ENCODE data around the gene MKNK1.

MKNK1 gene

DNA sequence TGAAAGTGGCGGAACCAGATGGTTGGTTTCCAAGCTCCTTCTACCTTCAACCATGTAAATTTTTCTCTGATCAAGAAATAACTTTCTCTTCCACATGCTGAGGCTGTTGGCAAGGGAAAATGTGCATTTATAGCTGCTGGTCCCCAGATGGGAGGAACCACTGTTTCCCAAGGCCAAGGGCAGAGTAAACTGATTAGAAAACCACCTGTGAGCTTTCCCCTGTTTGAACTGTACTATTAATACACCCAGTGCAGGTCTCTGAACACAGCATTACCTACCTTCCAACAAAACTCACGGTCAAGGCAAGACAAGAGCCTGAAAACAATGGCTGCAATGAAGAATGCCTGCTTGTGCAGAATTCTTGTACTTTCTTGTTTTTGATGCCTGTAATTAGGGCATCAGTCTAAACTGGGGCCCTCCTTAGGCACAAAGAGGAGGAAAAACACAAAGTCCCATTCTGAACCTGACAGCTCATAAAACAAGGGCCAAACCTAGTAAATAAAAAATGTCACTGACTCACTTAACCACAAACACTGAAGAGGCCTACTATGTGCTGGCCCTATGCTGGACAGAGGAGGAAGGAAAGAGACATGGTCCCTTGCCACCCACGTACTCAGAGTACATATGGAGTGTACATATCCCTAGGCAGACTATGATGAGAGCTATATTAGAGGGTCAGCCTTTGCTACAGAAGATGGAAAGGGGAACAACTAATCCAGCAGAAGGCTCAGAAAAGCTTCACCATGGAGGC is 2.6 kb downstream of the MKNK1 start:
- Histone ChIP-seq H3K27ac (replicated peaks) (no peak overlapping the region), H3K4me3 (replicated peaks; ENCODE audit: insufficient read depth, low read length) (no peak overlapping the region), H3K27me3 (ENCODE audit: insufficient read depth, poor library complexity, severe bottlenecking) (no peaks in the 10 kb centered on the region)
- no peak for DNase-seq (ENCODE audit: low read depth in 1 of 2, low spot score in 1 of 2)
- TF ChIP-seq POLR2AphosphoS5 (IDR thresholded peaks at IDR 0.05; ENCODE audit: low read depth) = no peak
- no peak for TF ChIP-seq CTCF (IDR thresholded peaks at IDR 0.05; ENCODE audit: insufficient read depth, low read length)
- TF ChIP-seq, protein P1, sequence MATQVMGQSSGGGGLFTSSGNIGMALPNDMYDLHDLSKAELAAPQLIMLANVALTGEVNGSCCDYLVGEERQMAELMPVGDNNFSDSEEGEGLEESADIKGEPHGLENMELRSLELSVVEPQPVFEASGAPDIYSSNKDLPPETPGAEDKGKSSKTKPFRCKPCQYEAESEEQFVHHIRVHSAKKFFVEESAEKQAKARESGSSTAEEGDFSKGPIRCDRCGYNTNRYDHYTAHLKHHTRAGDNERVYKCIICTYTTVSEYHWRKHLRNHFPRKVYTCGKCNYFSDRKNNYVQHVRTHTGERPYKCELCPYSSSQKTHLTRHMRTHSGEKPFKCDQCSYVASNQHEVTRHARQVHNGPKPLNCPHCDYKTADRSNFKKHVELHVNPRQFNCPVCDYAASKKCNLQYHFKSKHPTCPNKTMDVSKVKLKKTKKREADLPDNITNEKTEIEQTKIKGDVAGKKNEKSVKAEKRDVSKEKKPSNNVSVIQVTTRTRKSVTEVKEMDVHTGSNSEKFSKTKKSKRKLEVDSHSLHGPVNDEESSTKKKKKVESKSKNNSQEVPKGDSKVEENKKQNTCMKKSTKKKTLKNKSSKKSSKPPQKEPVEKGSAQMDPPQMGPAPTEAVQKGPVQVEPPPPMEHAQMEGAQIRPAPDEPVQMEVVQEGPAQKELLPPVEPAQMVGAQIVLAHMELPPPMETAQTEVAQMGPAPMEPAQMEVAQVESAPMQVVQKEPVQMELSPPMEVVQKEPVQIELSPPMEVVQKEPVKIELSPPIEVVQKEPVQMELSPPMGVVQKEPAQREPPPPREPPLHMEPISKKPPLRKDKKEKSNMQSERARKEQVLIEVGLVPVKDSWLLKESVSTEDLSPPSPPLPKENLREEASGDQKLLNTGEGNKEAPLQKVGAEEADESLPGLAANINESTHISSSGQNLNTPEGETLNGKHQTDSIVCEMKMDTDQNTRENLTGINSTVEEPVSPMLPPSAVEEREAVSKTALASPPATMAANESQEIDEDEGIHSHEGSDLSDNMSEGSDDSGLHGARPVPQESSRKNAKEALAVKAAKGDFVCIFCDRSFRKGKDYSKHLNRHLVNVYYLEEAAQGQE (IDR thresholded peaks at IDR 0.05; ENCODE audit: insufficient replicate concordance, low read depth) = no peak
- no peak for TF ChIP-seq SPI1 (IDR thresholded peaks at IDR 0.05; ENCODE audit: borderline replicate concordance, low read depth)
- TF ChIP-seq GABPA (IDR thresholded peaks at IDR 0.05; ENCODE audit: low read depth) = no peak

GRCh38 chr1:46599059-46599970 is 4.8 kb downstream of the MKNK1 start:
- Histone ChIP-seq H3K27ac (replicated peaks) (no peak overlapping the region), H3K27me3 (ENCODE audit: insufficient read depth, poor library complexity, severe bottlenecking) (no peaks in the 10 kb centered on the region), H3K4me3 (replicated peaks; ENCODE audit: insufficient read depth, low read length) (no peak overlapping the region)
- no peak for DNase-seq (ENCODE audit: low read depth in 1 of 2, low spot score in 1 of 2)
- no peak for TF ChIP-seq GABPA (IDR thresholded peaks at IDR 0.05; ENCODE audit: low read depth)

DNA sequence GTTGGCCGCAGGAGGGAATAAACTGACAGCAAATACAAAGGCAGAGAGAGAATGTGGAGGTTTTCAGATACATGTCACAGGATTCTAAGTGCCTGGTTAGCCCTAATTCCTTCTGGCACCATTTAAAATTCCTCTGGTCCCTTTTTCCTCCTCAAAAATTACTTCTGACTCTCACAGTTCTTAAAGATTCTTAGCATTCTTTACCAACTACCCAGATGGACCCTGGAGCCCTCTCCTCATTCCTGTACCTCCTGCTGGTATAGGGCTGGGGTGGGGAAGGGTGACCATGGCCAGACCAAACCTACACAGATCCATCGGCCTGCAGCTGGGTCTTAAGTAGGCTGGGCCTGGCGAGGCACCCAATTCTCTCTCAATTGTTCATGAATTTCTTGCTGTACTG is 7.2 kb downstream of the MKNK1 start:
- DNase-seq (ENCODE audit: low read depth in 1 of 2, low spot score in 1 of 2) = no peak
- H3K4me3 ChIP-seq (replicated peaks; ENCODE audit: insufficient read depth, low read length) = no peak overlapping the region
- no peak for TF ChIP-seq SPI1 (IDR thresholded peaks at IDR 0.05; ENCODE audit: borderline replicate concordance, low read depth)
- TF ChIP-seq, protein P1 (IDR thresholded peaks at IDR 0.05; ENCODE audit: insufficient replicate concordance, low read depth) = no peak
- TF ChIP-seq GABPA (IDR thresholded peaks at IDR 0.05; ENCODE audit: low read depth) = no peak
- no peak for TF ChIP-seq CTCF (IDR thresholded peaks at IDR 0.05; ENCODE audit: insufficient read depth, low read length)
- no peak for TF ChIP-seq POLR2AphosphoS5 (IDR thresholded peaks at IDR 0.05; ENCODE audit: low read depth)
- H3K27ac ChIP-seq (replicated peaks) = no peak overlapping the region
- no peaks in the 10 kb centered on the region for H3K27me3 ChIP-seq (ENCODE audit: insufficient read depth, poor library complexity, severe bottlenecking)

GRCh38 chr1:46596036-46596435 is 8.0 kb downstream of the MKNK1 start:
- no peak for DNase-seq (ENCODE audit: low read depth in 1 of 2, low spot score in 1 of 2)
- TF ChIP-seq, protein P1 (IDR thresholded peaks at IDR 0.05; ENCODE audit: insufficient replicate concordance, low read depth) = no peak
- no peak for TF ChIP-seq SPI1 (IDR thresholded peaks at IDR 0.05; ENCODE audit: borderline replicate concordance, low read depth)
- no peak for TF ChIP-seq CTCF (IDR thresholded peaks at IDR 0.05; ENCODE audit: insufficient read depth, low read length)
- TF ChIP-seq GABPA (IDR thresholded peaks at IDR 0.05; ENCODE audit: low read depth) = no peak
- TF ChIP-seq POLR2AphosphoS5 (IDR thresholded peaks at IDR 0.05; ENCODE audit: low read depth) = no peak
- H3K4me3 ChIP-seq (replicated peaks; ENCODE audit: insufficient read depth, low read length) = no peak overlapping the region
- H3K27me3 ChIP-seq (ENCODE audit: insufficient read depth, poor library complexity, severe bottlenecking) = no peaks in the 10 kb centered on the region
- peak overlapping the region; percentile 74 for H3K27ac ChIP-seq (replicated peaks)

Measured in HL-60 (cell line).